ENCODE results near the gene NPC1.

Gene NPC1

DNA sequence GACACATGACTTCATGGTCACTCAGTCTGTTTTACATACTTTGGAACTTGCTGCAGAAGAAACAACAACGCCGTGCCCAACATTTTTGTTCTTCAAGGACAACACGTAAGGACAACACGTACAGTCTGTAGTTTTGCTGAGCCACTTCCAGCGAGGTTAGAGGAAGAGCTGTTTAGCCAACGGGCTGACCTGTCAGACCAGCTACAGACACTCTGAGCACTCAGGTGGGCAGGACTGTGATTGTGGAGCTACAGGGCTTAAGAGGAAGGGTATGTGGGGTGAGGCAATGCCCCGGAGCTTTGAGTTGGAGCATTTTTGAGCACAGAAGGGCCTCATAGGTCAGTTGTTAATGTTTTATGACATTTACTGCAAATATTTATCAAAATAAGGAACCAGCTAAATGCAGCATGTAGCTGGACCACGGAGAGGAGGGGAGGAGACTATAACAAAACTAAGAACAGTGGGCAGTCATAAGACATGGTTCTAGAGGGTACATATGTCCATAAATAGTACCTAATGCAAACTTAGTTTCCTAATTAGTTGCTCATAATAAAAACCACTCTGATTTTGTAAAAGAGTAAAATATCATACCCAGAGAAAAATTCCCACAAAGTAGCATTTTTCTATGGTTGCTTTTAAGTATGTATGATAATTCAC, 26.3 kb upstream of the NPC1 start:
- FAIRE-seq (peak; percentile 26), DNase-seq (ENCODE audit: insufficient read length, low spot score) (no peak)
- no peak for TF ChIP-seq SPI1 (IDR thresholded peaks at IDR 0.05; ENCODE audit: low read depth, low read length)
- no peak for TF ChIP-seq TAF1 (IDR thresholded peaks at IDR 0.05; ENCODE audit: low read depth, low read length)
- TF ChIP-seq POLR2A (IDR thresholded peaks at IDR 0.05; ENCODE audit: low read depth, low read length) = no peak
- no peak for TF ChIP-seq POU2F2 (IDR thresholded peaks at IDR 0.05; ENCODE audit: low read depth, low read length)
- TF ChIP-seq PAX5 (IDR thresholded peaks at IDR 0.05; ENCODE audit: insufficient read depth, low read length, severe bottlenecking) = no peak
- TF ChIP-seq POLR2AphosphoS5 (IDR thresholded peaks at IDR 0.05; ENCODE audit: low read depth, low read length) = no peak

DNA sequence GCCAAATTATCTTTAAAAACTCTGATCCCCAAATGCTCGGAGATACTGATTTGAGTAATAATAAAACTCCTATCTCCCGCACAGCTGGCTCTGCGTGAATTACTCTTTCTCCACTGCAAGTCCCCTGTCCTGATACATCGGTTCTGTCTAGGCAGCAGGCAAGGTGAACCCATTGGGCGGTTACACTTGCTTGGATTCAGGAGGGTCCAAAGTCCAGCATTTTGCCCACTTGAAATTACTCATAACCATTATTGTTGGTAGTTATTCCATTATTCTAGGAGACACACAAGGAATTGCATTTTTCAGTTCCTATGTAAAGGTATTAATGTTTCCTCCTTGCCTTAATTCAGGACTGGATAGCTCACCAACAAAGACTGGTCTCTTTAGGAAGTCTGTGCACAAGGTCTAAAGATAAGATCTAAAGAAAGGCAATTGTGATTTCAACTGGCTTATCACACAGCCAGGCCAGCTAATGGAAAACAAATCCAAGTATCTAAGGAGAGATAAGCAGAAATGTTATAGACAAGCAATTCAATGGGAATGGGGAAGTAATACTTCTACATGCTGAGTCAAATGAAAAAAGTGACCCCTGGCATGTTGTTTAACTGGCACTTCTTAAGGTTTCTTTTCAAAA, 23.2 kb upstream of the NPC1 start:
- no peak for DNase-seq (ENCODE audit: insufficient read length, low spot score)
- TF ChIP-seq POLR2AphosphoS5 (IDR thresholded peaks at IDR 0.05; ENCODE audit: low read depth, low read length) (no peak), POLR2A (IDR thresholded peaks at IDR 0.05; ENCODE audit: low read depth, low read length) (no peak), SPI1 (IDR thresholded peaks at IDR 0.05; ENCODE audit: low read depth, low read length) (no peak), TAF1 (IDR thresholded peaks at IDR 0.05; ENCODE audit: low read depth, low read length) (no peak), PAX5 (IDR thresholded peaks at IDR 0.05; ENCODE audit: insufficient read depth, low read length, severe bottlenecking) (no peak), POU2F2 (IDR thresholded peaks at IDR 0.05; ENCODE audit: low read depth, low read length) (no peak)
- no peak for FAIRE-seq

GRCh38 chr18:23608211-23608610, 21.9 kb upstream of the NPC1 start:
- TF ChIP-seq POLR2A (IDR thresholded peaks at IDR 0.05; ENCODE audit: low read depth, low read length) = no peak
- TF ChIP-seq POU2F2 (IDR thresholded peaks at IDR 0.05; ENCODE audit: low read depth, low read length) = no peak
- no peak for TF ChIP-seq TAF1 (IDR thresholded peaks at IDR 0.05; ENCODE audit: low read depth, low read length)
- TF ChIP-seq PAX5 (IDR thresholded peaks at IDR 0.05; ENCODE audit: insufficient read depth, low read length, severe bottlenecking) = no peak
- TF ChIP-seq POLR2AphosphoS5 (IDR thresholded peaks at IDR 0.05; ENCODE audit: low read depth, low read length) = no peak
- no peak for TF ChIP-seq SPI1 (IDR thresholded peaks at IDR 0.05; ENCODE audit: low read depth, low read length)
- DNase-seq (ENCODE audit: insufficient read length, low spot score) (no peak), FAIRE-seq (no peak)

- FAIRE-seq (no peak), DNase-seq (ENCODE audit: insufficient read length, low spot score) (no peak)
- TF ChIP-seq POU2F2 (IDR thresholded peaks at IDR 0.05; ENCODE audit: low read depth, low read length) = no peak
- no peak for TF ChIP-seq TAF1 (IDR thresholded peaks at IDR 0.05; ENCODE audit: low read depth, low read length)
- TF ChIP-seq PAX5 (IDR thresholded peaks at IDR 0.05; ENCODE audit: insufficient read depth, low read length, severe bottlenecking) = no peak
- TF ChIP-seq SPI1 (IDR thresholded peaks at IDR 0.05; ENCODE audit: low read depth, low read length) = no peak
- TF ChIP-seq POLR2A (IDR thresholded peaks at IDR 0.05; ENCODE audit: low read depth, low read length) = no peak
- TF ChIP-seq POLR2AphosphoS5 (IDR thresholded peaks at IDR 0.05; ENCODE audit: low read depth, low read length) = no peak
Observed at GRCh38 chr18:23605941-23606340, 19.6 kb upstream of the NPC1 start.

- DNase-seq (ENCODE audit: insufficient read length, low spot score) (no peak), FAIRE-seq (no peak)
- TF ChIP-seq PAX5 (IDR thresholded peaks at IDR 0.05; ENCODE audit: insufficient read depth, low read length, severe bottlenecking) (no peak), TAF1 (IDR thresholded peaks at IDR 0.05; ENCODE audit: low read depth, low read length) (no peak), POLR2A (IDR thresholded peaks at IDR 0.05; ENCODE audit: low read depth, low read length) (no peak), POU2F2 (IDR thresholded peaks at IDR 0.05; ENCODE audit: low read depth, low read length) (no peak), SPI1 (IDR thresholded peaks at IDR 0.05; ENCODE audit: low read depth, low read length) (no peak), POLR2AphosphoS5 (IDR thresholded peaks at IDR 0.05; ENCODE audit: low read depth, low read length) (no peak)
Observed at GRCh38 chr18:23599809-23600208, 13.5 kb upstream of the NPC1 start.

DNA sequence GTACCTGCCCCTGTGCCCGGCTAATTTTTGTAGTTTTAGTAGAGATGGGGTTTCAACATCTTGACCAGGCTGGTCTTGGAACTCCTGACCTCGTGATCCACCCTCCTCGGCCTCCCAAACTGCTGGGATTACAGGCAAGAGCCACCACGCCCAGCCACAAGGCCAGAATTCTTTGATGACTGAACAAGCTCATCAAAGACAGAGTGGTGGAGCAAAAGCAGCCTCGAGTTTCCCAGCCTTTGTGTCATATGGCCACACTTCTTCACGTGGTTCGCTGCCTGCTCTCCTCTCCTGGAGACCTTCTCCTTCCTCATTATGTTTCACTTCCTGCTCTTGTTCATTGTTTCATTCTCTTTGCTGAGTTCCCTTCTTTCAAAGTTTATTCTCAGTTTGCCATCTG, 9.9 kb upstream of the NPC1 start:
- FAIRE-seq = no peak
- DNase-seq (ENCODE audit: insufficient read length, low spot score) = no peak
- TF ChIP-seq POU2F2 (IDR thresholded peaks at IDR 0.05; ENCODE audit: low read depth, low read length) (no peak), SPI1 (IDR thresholded peaks at IDR 0.05; ENCODE audit: low read depth, low read length) (peak; percentile 47; the same call in 1 of the 2 replicates)

GRCh38 chr18:23595591-23595990, 9.3 kb upstream of the NPC1 start:
- FAIRE-seq (no peak), DNase-seq (ENCODE audit: insufficient read length, low spot score) (no peak)
- TF ChIP-seq POLR2A (IDR thresholded peaks at IDR 0.05; ENCODE audit: low read depth, low read length) = no peak
- TF ChIP-seq POU2F2 (IDR thresholded peaks at IDR 0.05; ENCODE audit: low read depth, low read length) = no peak
- TF ChIP-seq SPI1 (IDR thresholded peaks at IDR 0.05; ENCODE audit: low read depth, low read length) = no peak

DNA sequence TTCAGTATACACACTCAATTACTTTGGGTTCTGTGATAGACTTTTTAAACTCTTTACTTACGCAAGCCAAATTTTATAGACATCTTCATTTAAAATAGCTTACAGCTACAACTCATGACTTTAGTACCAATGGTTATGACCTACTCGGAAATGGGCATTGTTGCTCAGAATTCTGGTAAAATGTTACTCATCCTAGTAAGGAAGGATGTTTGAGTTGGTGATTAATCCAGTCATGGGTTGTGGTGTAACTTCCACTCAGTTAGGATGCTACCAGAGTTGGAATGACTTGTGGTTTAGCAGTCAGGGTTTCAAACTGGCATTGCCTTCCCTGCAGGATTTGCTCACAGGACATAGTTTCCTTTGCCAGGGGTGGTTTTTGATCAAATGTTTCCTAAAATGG, 7.4 kb upstream of the NPC1 start:
- FAIRE-seq (no peak), DNase-seq (ENCODE audit: insufficient read length, low spot score) (no peak)
- no peak for TF ChIP-seq POLR2A (IDR thresholded peaks at IDR 0.05; ENCODE audit: low read depth, low read length)
- TF ChIP-seq TAF1 (IDR thresholded peaks at IDR 0.05; ENCODE audit: low read depth, low read length) = no peak

DNA sequence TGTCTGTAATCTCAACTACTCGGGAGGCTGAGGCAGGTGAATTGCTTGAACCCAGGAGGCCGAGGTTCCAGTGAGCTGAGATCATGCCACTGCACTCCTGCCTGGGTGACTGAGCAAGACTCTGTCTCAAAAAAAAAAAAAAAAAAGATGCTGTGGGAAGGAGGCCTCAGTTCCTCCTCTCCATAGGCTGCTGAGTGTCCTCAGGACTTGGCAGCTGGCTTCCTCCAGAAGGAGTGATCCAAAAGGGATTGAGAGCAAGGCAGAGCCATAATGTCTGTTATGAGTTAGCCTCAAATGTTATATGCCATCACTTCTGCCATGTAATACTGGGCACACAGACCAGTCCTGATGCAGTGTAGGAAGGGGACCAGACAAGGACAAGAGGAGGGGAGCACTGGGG, 6.6 kb upstream of the NPC1 start:
- no peak for TF ChIP-seq POLR2AphosphoS5 (IDR thresholded peaks at IDR 0.05; ENCODE audit: low read depth, low read length)
- TF ChIP-seq PAX5 (IDR thresholded peaks at IDR 0.05; ENCODE audit: insufficient read depth, low read length, severe bottlenecking) = no peak
- no peak for FAIRE-seq
- no peak for DNase-seq (ENCODE audit: insufficient read length, low spot score)

- no peak for FAIRE-seq
- no peak for DNase-seq (ENCODE audit: insufficient read length, low spot score)
- TF ChIP-seq POU2F2 (IDR thresholded peaks at IDR 0.05; ENCODE audit: low read depth, low read length) (no peak), POLR2AphosphoS5 (IDR thresholded peaks at IDR 0.05; ENCODE audit: low read depth, low read length) (no peak), PAX5 (IDR thresholded peaks at IDR 0.05; ENCODE audit: insufficient read depth, low read length, severe bottlenecking) (no peak), SPI1 (IDR thresholded peaks at IDR 0.05; ENCODE audit: low read depth, low read length) (no peak)
Observed at GRCh38 chr18:23591011-23591410, 4.7 kb upstream of the NPC1 start.
